Colonic mucosa (tissue), 4 donors: Measurements from ENCODE around the gene PIKFYVE. TPM values are rescaled to one million over a fixed set of nuclear protein-coding genes. Genes with fewer than 3 reads are reported as not detected.

Source experiments
- DNase-seq: peaks from one replicate; pipeline ENCODE4 v3.0.0-alpha.2; 2020
- H3K27ac ChIP-seq: fragments of 200-600 bp; one replicate; pipeline ENCODE4 v1.8.0; 2021
- H3K27me3 ChIP-seq: fragments of 200-600 bp; one replicate; pipeline ENCODE4 v1.8.0; 2021
- H3K36me3 ChIP-seq: fragments of 200-600 bp; one replicate; pipeline ENCODE4 v1.8.0; 2021
- H3K4me1 ChIP-seq: fragments of 200-600 bp; one replicate; pipeline ENCODE4 v1.8.0; 2021; ENCODE audit warnings: mild to moderate bottlenecking
- H3K4me3 ChIP-seq: fragments of 200-600 bp; one replicate; pipeline ENCODE4 v1.8.0; 2021
- H3K9ac ChIP-seq, 2 donors: one replicate each; pipeline ENCODE4 v1.7.0; 2013; ENCODE audit warnings: control low read depth in 2 of 2, low read depth in 2 of 2, low read length in 2 of 2
- H3K9me3 ChIP-seq: fragments of 200-600 bp; one replicate; pipeline ENCODE4 v1.8.0; 2021
- CTCF ChIP-seq: fragments of 200-600 bp; IDR thresholded peaks from one replicate; pipeline ENCODE4 v1.8.0; 2022; ENCODE audit warnings: antibody characterized with exemption, mild to moderate bottlenecking
- intact Hi-C: fragments of 100-400 bp; cut with DNase I; formaldehyde crosslinking; loops from one replicate; pipeline ENCODE4 v1.14.1; 2022
- total RNA-seq, 2 donors: library from RNA; stranded (reverse); fragmentation: NEBNext Ultra II Directional in 1 of 2; extraction: Animal tissue kit (Norgen Biotek cat#: 25700) in 1 of 2; gene quantifications; one replicate each; pipeline ENCODE4 v1.2.1, GENCODE V29; 2021
- donor health status: healthy.
- donor health status: DM: no; HTN: no; CAD: no.
- donor health status: DM: no; HTN: no; CAD: no.

PIKFYVE gene
- total RNA-seq, 2 donors from 2014 or later, result 14.6 to 18.2 TPM

DNA sequence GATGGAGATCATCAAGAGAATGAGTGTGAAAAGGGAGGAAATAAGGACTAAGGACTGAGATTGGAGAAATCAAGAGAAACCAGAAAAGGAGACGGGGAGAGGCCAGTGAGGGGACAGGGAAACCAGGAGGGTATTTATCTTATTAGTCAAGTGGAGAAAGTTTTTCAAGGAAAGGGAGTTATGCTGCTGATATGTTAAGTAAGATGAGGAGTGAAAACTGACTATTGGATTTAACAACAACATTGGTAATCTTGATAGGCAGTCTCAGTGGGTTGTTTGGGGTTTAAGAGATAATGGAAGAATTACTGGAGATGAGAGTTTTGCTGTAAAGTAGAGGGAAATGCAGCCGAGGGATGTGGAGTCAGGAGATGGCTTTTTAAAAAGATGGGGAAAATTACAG is 30.6 kb downstream of the PIKFYVE start:
- no peaks in the 10 kb centered on the region for H3K27me3 ChIP-seq
- intact Hi-C loops, result no loop called here
- no peak overlapping the region for H3K9ac ChIP-seq
- H3K4me3 ChIP-seq, result no peak overlapping the region
- no peaks in the 10 kb centered on the region for H3K4me1 ChIP-seq
- H3K9me3 ChIP-seq, result no peaks in the 10 kb centered on the region
- peaks cover 12% of the 10 kb centered on the region for H3K36me3 ChIP-seq
- DNase-seq, result no peak
- no peak overlapping the region for H3K27ac ChIP-seq
- TF ChIP-seq CTCF, result no peak

DNA sequence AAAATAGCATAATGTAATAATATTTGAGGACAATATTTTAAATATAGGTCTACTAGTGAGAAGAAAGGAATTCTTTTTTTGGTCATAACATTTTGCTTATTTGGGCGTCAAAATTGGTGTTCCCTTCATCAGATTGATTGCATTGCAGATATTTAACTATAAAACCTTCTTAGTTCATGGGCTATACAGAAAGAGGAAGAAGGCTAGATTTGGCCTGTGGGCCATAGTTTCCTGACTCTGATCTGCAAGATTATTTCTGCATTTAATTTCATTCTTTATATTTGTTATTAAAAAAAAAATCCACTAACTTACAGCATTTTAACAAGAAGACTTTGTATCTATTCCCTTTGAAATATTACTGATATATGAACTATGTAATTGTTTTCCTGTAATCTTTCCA is 31.9 kb downstream of the PIKFYVE start:
- H3K4me1 ChIP-seq, result no peaks in the 10 kb centered on the region
- no peak for TF ChIP-seq CTCF
- intact Hi-C loops, result no loop called here
- no peak overlapping the region for H3K9ac ChIP-seq
- H3K27ac ChIP-seq, result no peak overlapping the region
- no peaks in the 10 kb centered on the region for H3K27me3 ChIP-seq
- H3K36me3 ChIP-seq, result peaks cover 16% of the 10 kb centered on the region
- no peak overlapping the region for H3K4me3 ChIP-seq
- no peak for DNase-seq
- H3K9me3 ChIP-seq, result no peaks in the 10 kb centered on the region

- intact Hi-C loops, result no loop called here
- no peak for TF ChIP-seq CTCF
- H3K36me3 ChIP-seq, result peaks cover 24% of the 10 kb centered on the region
These were observed 35.0 kb downstream of the PIKFYVE start for GRCh38 chr2:208300847-208301618.

DNA sequence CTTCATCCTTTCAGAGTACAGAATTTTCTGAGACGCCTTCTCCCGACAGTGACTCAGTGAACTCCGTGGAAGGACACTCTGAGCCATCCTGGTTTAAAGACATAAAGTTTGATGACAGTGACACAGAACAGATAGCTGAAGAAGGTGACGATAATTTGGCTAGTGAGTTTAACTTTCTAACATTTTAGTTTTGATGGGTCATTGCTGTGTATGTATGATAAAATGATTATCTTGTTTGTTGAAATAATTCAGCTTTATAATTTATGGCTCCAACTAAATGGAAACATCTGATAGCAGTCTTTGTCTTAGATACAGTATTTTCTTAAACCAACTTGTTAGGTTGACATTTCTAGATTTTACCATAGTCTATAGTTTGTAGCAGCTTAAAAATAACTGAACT is 38.1 kb downstream of the PIKFYVE start:
- no peak overlapping the region for H3K9ac ChIP-seq
- no peaks in the 10 kb centered on the region for H3K27me3 ChIP-seq
- H3K36me3 ChIP-seq, result peaks cover 20% of the 10 kb centered on the region
- H3K27ac ChIP-seq, result no peak overlapping the region
- no peaks in the 10 kb centered on the region for H3K4me1 ChIP-seq
- intact Hi-C loops, result no loop called here
- no peaks in the 10 kb centered on the region for H3K9me3 ChIP-seq
- TF ChIP-seq CTCF, result no peak
- no peak overlapping the region for H3K4me3 ChIP-seq
- no peak for DNase-seq

More at GRCh38 chr2:208300847-208301618, 35.0 kb downstream of the PIKFYVE start:
- H3K9me3 ChIP-seq, result no peaks in the 10 kb centered on the region
- no peaks in the 10 kb centered on the region for H3K4me1 ChIP-seq
- no peak overlapping the region for H3K27ac ChIP-seq
- H3K9ac ChIP-seq, result no peak overlapping the region
- H3K27me3 ChIP-seq, result no peaks in the 10 kb centered on the region
- no peak overlapping the region for H3K4me3 ChIP-seq
- DNase-seq, result no peak

GRCh38 chr2:208304695-208305094 is 38.6 kb downstream of the PIKFYVE start:
- TF ChIP-seq CTCF, result no peak
- Histone ChIP-seq H3K27me3 (no peaks in the 10 kb centered on the region), H3K9me3 (no peaks in the 10 kb centered on the region), H3K4me3 (no peak overlapping the region), H3K27ac (no peak overlapping the region), H3K36me3 (peaks cover 14% of the 10 kb centered on the region), H3K4me1 (no peaks in the 10 kb centered on the region), H3K9ac (no peak overlapping the region)
- DNase-seq, result no peak
- intact Hi-C loops, result no loop called here
